Right lobe of liver (tissue), 4 donors: ENCODE measurements around the gene AMOTL2.
A peak's percentile ranks its signal among the peaks of the same experiment; 100 is the strongest.

ENCODE experiments used
- POLR2A ChIP-seq: fragments of 450-650 bp; IDR thresholded peaks from one replicate; pipeline ENCODE4 v1.6.1; 2017; ENCODE audit warnings: antibody characterized with exemption, mild to moderate bottlenecking
- TF ChIP-seq, protein P1 (sequence below), 4 donors: fragments of 200-600 bp in 3 of 4; fragments of 450-650 bp in 1 of 4; IDR thresholded peaks; one replicate each; pipeline versions ENCODE4 v1.5.1 to v1.8.0; 2016 to 2022; ENCODE audit warnings: antibody characterized with exemption in 4 of 4, mild to moderate bottlenecking in 2 of 4
- donor health status: DM: no; HTN: no; CAD: no.
- donor health status: DM: no; HTN: no; CAD: no.
- donor health status: DM: no; HTN: yes; CAD: no.

DNA sequence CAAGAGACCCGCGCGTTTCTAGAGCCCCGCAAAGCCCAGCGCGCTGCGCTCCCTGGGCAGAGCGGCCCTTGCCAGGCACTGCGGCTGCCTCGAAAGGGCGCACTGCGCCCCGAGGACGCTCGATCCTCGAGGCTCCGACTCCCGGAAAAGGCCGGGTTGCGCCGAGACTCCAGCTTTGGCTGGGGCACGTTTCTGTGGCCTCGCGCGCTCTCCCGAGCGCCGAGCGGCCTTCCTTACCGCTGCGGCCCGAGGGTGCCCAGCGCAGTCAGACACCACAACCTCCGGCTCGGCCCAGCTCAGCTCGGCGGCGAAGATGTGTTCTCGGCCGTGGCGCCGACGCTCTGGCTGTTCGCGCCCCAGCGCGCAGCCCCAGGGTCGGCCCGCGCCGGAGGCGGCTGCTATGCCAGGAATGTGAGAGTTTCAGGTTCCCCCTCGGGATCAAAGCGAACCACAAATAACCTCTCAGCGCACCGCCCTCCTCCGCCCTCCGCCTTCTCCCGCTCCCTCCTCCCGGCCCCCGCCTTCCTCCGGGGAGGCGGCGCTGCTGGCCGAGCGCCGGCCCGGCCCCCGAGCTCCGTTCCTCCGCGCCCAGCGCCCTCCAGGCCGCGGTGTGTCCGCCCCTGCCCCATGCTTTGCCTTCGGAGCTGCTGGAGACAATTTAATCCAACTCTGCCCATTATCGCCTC lies at the start of gene AMOTL2:
- peak; percentile 94 for TF ChIP-seq POLR2A
- TF ChIP-seq, protein P1, sequence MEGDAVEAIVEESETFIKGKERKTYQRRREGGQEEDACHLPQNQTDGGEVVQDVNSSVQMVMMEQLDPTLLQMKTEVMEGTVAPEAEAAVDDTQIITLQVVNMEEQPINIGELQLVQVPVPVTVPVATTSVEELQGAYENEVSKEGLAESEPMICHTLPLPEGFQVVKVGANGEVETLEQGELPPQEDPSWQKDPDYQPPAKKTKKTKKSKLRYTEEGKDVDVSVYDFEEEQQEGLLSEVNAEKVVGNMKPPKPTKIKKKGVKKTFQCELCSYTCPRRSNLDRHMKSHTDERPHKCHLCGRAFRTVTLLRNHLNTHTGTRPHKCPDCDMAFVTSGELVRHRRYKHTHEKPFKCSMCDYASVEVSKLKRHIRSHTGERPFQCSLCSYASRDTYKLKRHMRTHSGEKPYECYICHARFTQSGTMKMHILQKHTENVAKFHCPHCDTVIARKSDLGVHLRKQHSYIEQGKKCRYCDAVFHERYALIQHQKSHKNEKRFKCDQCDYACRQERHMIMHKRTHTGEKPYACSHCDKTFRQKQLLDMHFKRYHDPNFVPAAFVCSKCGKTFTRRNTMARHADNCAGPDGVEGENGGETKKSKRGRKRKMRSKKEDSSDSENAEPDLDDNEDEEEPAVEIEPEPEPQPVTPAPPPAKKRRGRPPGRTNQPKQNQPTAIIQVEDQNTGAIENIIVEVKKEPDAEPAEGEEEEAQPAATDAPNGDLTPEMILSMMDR (IDR thresholded peaks at IDR 0.05), result no peak
